HepG2 (cell line): ENCODE measurements around the gene UNC13D. TPM values are rescaled to one million over a fixed set of nuclear protein-coding genes. Genes with fewer than 3 reads are reported as not detected.

Experiments used
- AKNA ChIP-seq: sonication (generic); formaldehyde crosslinking; IDR thresholded peaks from 2 replicates; pipeline ENCODE4 v1.4.0; 2020; ENCODE audit warnings: missing genetic modification reagents, borderline replicate concordance
- CEBPG ChIP-seq: IDR thresholded peaks from 2 replicates; pipeline ENCODE4 v1.6.1; 2016
- DMTF1 ChIP-seq: sonication (generic); formaldehyde crosslinking; IDR thresholded peaks from 2 replicates; pipeline ENCODE4 v1.4.0; 2020; ENCODE audit warnings: mild to moderate bottlenecking, missing genetic modification reagents
- E2F2 ChIP-seq: sonication (generic); formaldehyde crosslinking; IDR thresholded peaks from 2 replicates; pipeline ENCODE4 v1.4.0; 2020; ENCODE audit warnings: missing genetic modification reagents, borderline replicate concordance
- GFI1 ChIP-seq: sonication (generic); formaldehyde crosslinking; IDR thresholded peaks from 2 replicates; pipeline ENCODE4 v1.5.0; 2020; ENCODE audit warnings: missing genetic modification reagents, mild to moderate bottlenecking, borderline replicate concordance
- KDM4B ChIP-seq: sonication (generic); formaldehyde crosslinking; IDR thresholded peaks from 2 replicates; pipeline ENCODE4 v1.4.0; 2020; ENCODE audit warnings: missing genetic modification reagents
- NFIC ChIP-seq: IDR thresholded peaks from 2 replicates; pipeline ENCODE4 v1.6.1; 2012; ENCODE audit warnings: mild to moderate bottlenecking, low read length, inconsistent platforms
- SALL2 ChIP-seq: sonication (generic); formaldehyde crosslinking; IDR thresholded peaks from 2 replicates; pipeline ENCODE4 v1.8.1; 2023; ENCODE audit warnings: mild to moderate bottlenecking, missing genetic modification reagents, inconsistent platforms
- TAF1 ChIP-seq: sonication (generic); formaldehyde crosslinking; IDR thresholded peaks from 2 replicates; pipeline ENCODE4 v1.4.0; 2020; ENCODE audit warnings: missing genetic modification reagents
- YEATS4 ChIP-seq: sonication (generic); formaldehyde crosslinking; IDR thresholded peaks from 2 replicates; pipeline ENCODE4 v1.4.0; 2020; ENCODE audit warnings: missing genetic modification reagents, borderline replicate concordance
- ZBTB33 ChIP-seq: sonication (generic); formaldehyde crosslinking; IDR thresholded peaks from 2 replicates; pipeline ENCODE4 v1.4.0; 2020; ENCODE audit warnings: missing genetic modification reagents
- ZNF451 ChIP-seq: sonication (generic); formaldehyde crosslinking; IDR thresholded peaks from 2 replicates; pipeline ENCODE4 v1.5.0; 2020; ENCODE audit warnings: mild to moderate bottlenecking, missing genetic modification reagents
- ZNF589 ChIP-seq: sonication (generic); formaldehyde crosslinking; conservative IDR thresholded peaks from 2 replicates; pipeline ENCODE4 v1.8.0; 2022; ENCODE audit warnings: mild to moderate bottlenecking, moderate library complexity, missing genetic modification reagents
- ZNF607 ChIP-seq: sonication (generic); formaldehyde crosslinking; IDR thresholded peaks from 2 replicates; pipeline ENCODE4 v1.5.1; 2020; ENCODE audit warnings: missing genetic modification reagents, mild to moderate bottlenecking, borderline replicate concordance
- ZNF615 ChIP-seq: sonication (generic); formaldehyde crosslinking; IDR thresholded peaks from 2 replicates; pipeline ENCODE4 v1.5.0; 2020; ENCODE audit warnings: mild to moderate bottlenecking, missing genetic modification reagents, borderline replicate concordance
- ZNF740 ChIP-seq: sonication (generic); formaldehyde crosslinking; IDR thresholded peaks from 2 replicates; pipeline ENCODE4 v1.4.0; 2020; ENCODE audit warnings: missing genetic modification reagents
- polyA plus RNA-seq, 8 experiments: library from polyadenylated mRNA; depleted of rRNA in 3 of 8; stranded (reverse) in 7 of 8; unstranded in 1 of 8; fragments of >200 nt; fragmentation: Illumina TruSeq in 4 of 8; extraction: Trizol in 4 of 8; gene quantifications; 2 replicates each; pipeline versions ENCODE4 v1.2.1 to v1.2.3, GENCODE V29; 2011 to 2016; ENCODE audit warnings: low read depth in 4 of 8, missing spikeins in 1 of 8, mixed read lengths in 1 of 8; ENCODE audit not compliant: insufficient read depth in 1 of 8
- total RNA-seq, 5 experiments: library from RNA; depleted of rRNA; stranded (reverse); fragments of >200 nt; fragmentation: Illumina TruSeq; extraction: Trizol; gene quantifications; 2 replicates each; pipeline ENCODE4 v1.2.3, GENCODE V29; 2016; ENCODE audit warnings: low read depth in 1 of 5

Gene UNC13D
- total and polyA plus RNA-seq, 2 of the 13 experiments (the other 11 are each of a cell fraction or from before 2014, with no cell fraction given) = 29.7 to 42.7 TPM

- TF ChIP-seq DMTF1 (no peak), ZNF607 (CRISPR knock-in tag) (no peak), ZBTB33 (peak; percentile 96), E2F2 (CRISPR knock-in tag) (no peak), AKNA (CRISPR knock-in tag) (no peak), YEATS4 (CRISPR knock-in tag) (no peak), ZNF740 (no peak), CEBPG (CRISPR knock-in tag) (peak; percentile 22; the same call in 1 of the 2 replicates), NFIC (no peak), ZNF615 (CRISPR knock-in tag) (no peak), TAF1 (CRISPR knock-in tag) (no peak), GFI1 (CRISPR knock-in tag) (no peak; the same call in 1 of the 2 replicates), SALL2 (CRISPR knock-in tag) (no peak), KDM4B (no peak), ZNF589 (CRISPR knock-in tag) (no peak), ZNF451 (CRISPR knock-in tag) (no peak)
These were observed 16.7 kb downstream of the UNC13D start (continued) for GRCh38 chr17:75827308-75828075.
